GM19351 (cell line): ENCODE data around the gene RANBP3L.
A peak's percentile ranks its signal among the peaks of the same experiment; 100 is the strongest.

Experiments
- ATAC-seq: cut with Tn5 transposase; IDR thresholded peaks from one replicate; pipeline ENCODE4 v1.9.1; 2021; ENCODE audit warnings: mild to moderate bottlenecking, moderate library complexity; ENCODE audit not compliant: unreplicated experiment

Gene RANBP3L

DNA sequence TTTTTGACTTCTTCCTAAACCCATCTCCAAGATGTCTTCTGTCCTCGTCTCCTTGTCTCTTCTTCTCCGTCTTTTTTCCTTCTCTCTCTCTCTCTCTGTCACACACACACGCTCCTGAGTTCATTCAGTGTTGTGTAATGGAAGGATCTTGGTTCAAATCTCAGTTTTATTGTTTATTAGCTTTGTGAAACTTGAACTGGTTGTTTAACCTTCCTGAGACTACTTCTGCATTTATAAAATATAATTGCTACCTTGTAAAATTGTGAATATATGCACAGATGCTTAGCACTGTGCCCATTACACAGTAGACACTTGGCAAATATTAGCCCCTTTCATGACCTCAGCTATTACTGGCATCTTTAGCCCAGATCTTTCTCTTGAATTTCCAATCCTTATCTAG lies 57.6 kb downstream of the RANBP3L start:
- ATAC-seq: no peak

DNA sequence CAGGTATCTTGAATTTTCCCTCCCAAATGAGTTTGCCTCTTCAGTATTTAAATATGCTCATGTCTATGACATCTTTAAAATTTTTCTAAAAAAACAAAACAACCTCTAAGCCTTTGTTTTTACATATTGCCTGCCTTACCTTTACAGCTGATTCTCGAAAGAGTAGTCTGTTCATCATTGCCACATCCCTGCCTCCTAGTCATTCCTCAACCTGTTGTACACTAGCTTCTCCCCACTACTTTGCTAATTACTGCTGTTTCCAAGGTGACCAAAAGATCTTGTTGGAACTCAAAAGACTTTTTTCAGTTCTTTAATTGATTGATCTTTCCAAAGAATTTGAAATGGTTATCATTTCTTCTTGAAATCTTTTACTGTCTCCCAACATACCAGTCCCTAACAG lies 58.0 kb downstream of the RANBP3L start:
- ATAC-seq: no peak

DNA sequence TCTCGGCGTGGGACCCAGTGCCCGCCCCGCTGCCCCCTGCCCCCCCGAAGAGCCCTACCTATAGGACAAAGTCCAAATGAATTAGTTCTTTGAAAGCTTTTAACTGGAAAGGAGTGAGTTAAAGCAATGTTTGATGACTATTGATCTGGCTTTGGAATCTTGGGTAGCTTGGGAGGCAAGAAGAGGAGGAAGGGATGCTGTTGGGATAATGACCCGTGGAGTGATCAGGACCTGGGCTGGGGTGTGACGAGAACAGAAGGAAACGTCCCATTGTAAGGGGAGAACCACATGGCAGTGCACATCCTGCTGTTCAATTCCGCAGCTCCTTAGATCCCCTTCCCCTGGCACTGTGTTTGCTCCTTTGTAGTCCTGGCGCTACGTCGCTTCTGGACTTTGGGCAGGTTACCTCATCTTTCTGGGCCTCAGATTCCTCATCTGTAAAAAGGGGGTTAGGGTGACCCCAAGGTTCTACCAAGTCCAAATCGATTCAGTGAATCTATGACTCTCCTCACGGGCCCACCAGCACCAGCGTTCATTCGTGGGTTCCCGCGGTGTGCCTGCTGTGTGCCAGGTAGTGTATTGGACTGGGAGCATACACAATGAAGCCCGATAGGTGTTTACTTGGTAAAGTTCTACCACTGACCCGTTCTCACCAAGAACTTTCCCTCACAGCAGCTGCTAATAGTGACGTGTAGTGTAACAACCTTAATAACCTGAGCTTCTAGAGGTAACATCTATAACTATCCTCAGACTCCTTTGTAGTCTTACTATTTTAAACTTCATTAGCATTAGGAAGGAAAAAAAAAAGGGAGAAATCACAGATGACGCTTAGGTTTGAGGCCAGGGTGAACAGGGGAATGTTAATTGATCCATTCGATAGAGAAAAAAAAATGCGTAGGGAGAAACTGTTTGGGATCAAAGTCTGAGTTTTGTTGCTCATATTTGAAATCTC lies 58.9 kb downstream of the RANBP3L start:
- ATAC-seq: no peak

DNA sequence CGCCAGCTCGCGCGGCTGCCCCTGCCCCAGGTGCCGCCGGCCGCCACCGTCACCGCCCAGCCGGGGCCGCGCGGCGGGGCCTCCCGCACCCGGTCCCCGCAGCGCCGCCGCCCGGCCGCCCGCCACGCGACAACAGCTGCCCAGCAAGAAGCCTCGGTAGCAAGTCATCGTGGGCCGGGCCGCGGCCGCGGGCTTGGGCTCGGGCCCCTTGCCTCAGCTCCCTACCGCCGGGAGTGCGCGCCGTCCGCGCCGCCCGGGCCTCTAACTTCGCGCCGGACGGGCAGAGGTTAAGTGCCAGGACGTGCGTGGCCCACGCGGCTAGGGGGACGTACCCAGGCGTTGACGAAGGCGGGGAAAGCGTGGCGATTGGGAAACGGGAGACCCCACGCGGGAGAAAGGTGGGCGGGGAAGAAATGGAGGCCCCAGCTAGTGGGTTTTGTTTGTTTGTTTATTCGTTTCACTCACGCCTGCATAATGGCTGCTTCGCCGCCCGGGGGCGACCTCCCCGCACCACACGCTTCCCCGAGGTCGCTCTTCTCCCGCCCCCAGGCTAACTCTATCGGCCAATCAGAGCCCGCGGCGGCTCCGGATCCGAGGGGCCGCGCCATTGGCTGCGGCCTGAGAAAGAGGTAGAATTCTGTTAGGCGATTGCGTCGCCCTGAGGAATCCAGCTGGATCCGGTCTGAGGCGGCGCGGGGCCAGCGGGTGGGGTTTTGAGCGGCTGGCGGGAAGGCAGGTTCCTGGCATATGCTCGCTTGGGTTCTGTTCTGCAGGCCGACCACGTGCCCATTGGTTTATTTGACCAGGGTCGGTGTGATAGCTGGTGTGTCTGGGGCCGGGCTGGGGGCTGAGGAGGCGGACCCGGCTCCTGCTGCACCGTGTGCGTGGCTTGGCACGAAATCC lies 59.8 kb downstream of the RANBP3L start, which contains the start of gene NADK2:
NADK2 (minus strand) TSS at position 295 of the 903 bp plus-strand sequence; CDS start at position 168, 127 bp downstream.
- peak; percentile 83 for ATAC-seq

DNA sequence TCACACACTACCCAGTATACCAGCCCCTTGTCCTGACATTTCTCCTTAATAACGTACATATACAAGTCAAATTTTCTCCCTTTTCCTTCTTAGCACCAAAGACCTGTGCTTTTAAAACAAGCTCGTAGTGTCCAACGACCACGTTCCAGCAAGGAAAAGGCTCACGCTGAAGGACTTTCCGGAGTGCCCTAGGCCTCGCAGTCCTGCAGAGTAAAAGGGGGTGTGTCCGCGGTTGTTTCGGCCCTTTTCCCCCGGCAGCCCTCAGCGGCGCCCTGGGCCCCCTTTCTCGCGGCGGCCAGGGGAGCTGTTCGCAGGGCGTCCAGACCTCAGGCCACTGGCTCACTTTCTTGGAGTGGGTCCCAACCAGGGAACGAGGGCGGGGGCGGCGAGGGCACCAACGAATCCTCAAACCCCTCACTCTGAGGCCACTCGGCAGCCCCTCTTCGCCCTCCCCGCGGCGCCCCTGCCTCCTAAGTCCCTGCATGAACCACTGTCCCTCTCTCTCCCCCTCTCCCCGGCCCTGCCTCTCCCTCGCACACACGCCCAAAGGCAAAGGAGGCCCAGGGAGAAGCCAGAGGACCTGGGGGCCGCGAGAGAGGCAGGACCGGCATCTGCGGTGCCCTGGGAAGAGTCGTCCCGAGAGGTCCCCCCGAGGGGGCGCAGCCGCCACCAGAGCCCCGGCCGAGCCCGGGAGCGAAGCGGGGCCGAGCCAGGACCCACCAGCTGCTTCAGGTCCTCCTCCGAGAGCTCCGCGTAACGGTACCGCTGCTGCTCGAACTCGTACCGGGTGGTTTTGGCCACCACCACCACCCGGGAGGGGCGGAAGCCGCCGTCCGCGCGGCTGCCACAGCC lies 60.7 kb downstream of the RANBP3L start:
- ATAC-seq: peak; percentile 28

DNA sequence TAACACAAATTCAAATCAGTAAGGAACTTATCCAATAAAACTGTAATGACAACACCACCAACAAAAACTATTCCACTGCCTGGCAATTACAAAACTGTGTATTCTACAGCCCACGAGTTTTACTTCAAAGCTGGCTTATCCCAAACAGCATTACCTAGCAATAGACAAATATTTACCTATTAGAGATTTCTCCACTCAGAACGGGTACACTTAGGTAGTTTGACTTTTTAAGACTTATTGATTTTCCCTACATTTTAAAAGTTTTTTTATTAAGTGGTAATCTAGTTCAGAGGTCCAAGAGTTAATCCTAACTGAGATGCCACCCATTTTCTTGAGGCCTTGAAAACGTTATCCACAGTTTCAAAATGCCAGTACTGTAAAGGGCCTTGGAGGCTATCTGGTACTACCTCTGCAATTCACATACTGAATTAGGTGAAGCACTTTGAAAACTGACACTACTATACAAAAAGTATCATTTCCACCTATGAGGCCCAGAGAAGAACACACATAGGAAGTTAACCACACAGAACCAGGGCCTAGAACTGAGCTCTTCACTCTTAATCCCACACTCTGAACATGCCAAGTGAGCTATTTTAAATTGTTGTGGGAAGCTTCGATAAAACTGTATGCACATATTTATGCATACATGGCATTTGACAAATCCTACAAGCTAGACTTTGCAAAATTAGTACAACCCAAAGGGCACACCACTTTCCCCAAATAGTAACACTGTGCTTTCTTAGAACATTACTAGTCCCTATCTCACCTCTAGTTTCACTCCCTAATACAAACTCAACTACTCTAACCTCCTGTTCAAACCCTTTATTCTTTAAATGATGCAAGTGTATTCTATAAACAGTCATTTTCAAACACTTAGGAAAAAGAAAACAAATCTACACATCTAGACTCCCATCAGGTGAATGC lies 62.1 kb downstream of the RANBP3L start:
- no peak for ATAC-seq

DNA sequence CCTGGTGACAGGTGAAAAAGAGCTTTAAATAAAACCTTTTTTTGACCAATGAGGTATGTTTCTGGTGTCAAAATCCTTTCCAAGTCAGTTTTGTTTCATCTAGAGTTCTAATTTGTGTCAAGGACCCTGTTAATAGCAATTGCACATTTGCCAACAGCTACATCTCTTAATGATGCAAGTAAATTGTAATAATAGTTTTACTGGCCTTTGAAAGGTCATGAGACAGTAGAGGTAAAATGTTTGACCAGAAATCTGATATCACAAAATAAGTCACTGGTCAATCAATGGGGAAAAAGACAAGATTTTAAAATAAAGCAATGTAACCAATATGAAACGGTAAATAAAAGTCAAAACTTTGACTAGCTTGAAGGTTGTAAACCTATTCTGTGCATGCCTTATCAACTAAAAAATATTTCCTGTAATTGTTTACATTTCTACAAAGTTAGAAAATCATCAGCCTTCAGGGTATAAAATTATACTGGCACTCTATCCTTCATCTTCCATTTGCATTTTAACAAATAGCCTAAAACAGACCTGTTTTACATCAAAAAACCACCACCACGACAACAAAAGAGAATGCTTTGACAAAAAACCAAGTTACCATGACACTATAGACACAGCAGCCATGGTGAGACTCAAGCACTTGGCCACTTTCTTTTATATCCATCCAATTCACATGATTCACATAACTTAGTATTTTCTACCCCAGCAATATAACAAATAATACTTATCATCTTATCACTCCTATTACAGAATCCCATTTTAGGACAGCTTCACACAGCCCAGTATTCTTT lies 63.0 kb downstream of the RANBP3L start:
- ATAC-seq: no peak

DNA sequence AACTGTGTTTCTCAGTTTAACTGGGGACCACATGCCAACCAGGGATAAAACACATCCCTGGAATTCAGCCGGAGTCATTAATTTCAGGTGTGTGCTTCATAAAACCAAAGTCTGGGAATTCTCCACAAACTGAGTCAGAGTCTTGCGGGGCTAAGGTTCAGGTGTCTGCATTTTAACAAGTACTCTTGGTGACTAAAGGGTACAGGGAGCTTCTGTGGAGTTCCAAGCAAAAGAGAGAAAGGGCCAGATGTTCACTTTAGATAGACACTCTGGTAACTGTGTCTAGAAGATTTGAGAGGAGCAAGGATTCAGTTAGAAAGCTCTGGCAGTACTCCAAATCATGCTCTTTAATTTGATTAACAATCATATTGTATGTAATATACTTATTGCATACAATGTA lies 64.0 kb downstream of the RANBP3L start:
- no peak for ATAC-seq

DNA sequence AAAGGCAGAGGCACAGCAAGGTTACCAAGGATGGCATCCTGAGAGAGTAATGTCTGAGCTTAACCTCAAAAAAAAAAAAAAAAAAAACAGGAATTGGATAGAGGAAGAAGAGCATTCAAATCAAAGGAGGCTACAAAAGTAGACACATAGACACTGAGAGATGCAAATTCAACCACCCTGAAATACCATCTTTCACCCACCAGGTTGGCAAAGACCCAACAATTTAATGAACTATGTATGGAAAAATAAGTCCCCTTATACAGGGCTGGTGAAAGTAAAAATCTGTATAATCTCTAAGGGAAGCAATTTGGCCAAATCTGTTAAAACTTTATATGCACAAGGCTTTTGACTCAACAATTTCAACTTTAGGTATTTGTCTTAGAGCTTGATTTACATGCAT lies 64.9 kb downstream of the RANBP3L start:
- ATAC-seq: no peak

DNA sequence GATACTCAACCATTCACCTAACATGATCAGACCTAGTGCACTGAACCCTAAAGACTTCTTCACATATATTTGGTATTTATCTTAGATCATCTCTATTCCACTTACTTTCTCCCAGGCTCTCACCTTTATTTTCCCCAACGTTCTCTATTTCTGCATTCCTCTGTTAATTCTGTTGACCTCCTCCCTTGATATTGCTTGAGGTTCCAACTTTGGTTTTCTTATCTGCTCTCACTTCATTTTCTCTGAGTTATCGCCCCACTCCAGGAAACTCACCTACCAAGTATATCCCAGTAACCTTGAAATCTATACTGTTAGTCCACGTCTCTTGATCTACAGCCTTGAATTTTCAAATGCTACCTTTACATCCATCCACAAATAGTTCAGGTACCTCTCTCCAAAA lies 69.2 kb downstream of the RANBP3L start:
- no peak for ATAC-seq

DNA sequence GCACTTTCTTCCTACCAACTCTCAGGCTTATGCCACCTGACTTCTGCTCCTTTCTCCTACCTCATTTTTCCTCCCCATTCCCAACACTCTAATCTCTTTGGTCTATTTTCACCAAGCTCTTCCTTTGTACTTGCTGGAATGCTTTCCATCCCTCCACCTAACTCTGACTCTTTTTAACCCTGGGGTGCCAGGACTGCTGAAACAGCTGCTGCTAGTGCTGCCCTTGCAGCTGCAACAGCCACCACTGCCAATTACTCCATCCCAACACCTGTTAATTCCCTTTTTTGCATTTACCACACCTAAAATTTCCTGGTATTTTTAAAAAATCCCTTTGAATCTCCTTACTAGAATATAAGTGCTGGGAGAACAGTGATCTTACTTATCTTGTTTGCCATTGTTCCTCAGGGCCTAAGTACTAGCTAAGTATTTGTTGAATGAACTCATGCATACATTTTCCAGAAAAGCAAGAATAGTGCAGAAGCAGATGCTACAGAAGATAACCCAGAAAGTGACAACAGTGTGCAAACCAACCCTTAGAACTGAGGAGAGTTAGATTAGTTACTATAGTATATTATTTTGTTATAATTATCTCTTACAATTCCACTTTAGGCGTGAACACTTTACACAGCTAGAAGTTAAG lies 71.4 kb downstream of the RANBP3L start:
- no peak for ATAC-seq

DNA sequence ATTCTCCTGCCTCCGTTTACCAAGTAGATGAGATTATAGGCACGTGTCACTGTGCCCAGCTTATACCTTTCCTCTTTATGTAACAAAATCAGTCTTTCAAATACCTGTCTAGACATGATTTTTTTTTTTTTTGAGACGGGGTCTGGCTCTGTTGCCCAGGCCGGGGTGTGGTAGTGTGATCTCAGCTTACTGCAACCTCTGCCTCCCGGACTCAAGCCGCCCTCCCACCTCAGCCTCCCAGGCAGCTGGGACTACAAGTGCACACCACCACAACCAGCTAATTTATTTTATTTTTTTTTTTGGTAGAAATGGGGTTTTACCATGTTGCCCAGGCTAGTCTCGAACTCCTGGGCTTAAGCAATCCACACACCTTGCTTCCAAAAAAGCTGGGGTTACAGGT lies 73.2 kb downstream of the RANBP3L start:
- no peak for ATAC-seq

DNA sequence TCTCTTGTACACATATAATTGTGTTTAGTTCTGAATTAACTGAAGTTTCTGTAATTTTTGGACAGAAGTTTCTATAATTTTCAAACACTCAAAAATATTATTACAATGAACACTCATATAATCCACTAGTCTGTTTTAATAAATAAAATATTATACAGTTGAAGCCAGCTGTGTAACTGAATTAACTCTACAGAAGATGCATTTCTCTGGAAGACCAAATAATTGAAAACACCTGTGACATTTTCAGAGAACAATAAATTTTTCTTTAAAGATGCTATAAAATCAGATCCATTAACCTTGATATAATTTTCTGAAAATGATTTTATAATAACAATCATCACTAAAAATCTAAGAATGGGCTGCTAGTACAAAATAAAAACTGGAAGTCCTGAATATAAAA lies 74.7 kb downstream of the RANBP3L start:
- ATAC-seq: no peak

DNA sequence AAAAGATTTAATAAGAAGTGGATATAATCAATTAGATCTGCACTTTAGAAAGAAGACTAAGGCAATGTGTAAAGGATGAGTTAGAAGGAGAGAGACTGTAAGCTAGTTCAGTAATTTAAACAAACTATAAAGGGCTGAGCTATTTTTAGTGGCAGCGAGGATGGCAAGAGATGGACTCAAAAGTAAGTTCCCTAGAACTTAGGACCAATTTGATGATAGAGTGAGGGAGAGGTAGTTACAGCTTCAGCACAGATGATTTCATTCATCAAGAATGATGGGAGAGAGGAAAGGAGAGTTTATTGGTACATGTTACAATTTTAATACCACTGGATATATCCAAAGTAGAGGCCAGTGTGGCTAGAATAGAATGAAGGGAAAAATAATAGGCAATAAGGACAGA lies 79.1 kb downstream of the RANBP3L start:
- no peak for ATAC-seq

DNA sequence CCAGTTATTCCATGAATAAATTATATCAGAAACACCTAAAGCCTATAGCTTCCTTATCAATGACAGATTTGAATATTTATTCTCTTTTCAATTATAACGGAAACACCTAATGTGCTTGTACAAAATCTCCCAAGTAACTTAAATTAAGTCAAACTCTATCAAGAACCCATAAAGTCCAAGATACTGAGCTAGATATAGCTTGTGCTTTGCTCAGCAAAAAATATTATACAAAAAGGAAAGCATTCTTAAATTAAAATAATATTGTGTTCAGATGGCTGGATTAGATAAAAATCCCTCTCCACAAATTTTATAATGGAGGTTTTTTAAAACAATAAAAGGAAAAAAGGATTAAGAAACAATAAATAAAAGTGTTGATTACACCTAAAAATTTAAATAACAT lies 83.7 kb downstream of the RANBP3L start:
- no peak for ATAC-seq

DNA sequence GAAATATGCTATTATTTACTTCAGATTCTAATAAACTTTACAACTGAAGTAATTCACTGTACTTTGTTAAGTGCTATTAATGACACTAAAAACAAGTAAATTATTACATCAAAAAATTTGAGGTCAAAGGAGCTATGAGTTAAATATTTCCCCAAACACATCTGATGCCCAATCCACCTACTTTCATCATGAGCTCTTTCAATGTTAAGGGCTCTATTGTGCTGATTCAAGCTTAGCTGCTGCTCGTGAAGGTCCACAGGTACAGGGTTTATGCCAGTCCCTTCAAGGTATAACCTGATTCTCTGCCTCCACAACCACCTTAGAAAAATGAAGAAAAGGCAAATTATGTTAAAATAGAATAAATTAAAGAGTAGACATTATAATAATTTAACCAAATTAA lies 84.1 kb downstream of the RANBP3L start:
- ATAC-seq: no peak

DNA sequence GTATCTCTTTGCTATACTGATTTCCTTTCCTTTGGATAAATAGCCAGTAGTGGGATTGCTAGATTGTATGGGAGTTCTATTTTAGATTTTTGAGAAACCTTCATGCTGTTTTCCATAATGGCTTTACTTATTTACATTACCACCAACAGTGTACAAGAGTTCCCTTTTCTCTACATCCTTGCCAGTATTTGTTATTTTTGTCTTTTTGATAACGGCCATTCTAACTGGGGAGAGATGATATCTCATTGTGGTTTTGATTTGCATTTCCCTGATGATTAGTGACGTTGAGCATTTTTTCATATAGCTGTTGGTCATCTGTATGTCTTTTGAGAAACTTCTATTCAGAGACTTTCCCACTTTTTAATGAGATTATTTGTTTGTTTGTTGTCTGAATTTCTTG lies 85.8 kb downstream of the RANBP3L start:
- no peak for ATAC-seq

DNA sequence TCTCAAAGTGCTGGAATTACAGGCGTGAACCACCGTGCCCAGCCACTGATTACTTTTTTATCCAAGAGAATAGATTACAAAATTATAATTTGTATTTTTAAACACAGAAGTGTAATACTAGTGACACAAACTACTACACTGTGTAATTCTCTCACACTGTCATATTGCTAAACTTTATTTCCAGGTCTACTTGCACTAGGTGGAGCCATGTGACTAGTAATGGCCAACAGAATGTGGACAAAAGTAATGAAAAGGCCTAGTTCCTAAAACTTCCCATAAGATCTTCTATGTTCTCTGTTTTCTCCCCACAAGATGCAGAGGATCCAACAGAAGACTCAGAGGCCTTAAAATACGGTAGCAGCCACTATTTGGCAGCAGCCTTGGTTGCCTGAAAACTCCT lies 87.3 kb downstream of the RANBP3L start:
- ATAC-seq: no peak
